Trophoblast cell (in vitro differentiated cells and primary cell): ENCODE measurements around the gene INHA.

Source experiments
- DNase-seq, 2 donors: peaks; one replicate each; pipeline ENCODE4 v3.0.0-alpha.2; 2016
- H2AFZ ChIP-seq: 2 replicates; pipeline ENCODE4 v1.6.1; 2013; ENCODE audit warnings: low read length, moderate library complexity, mild to moderate bottlenecking; ENCODE audit not compliant: insufficient read depth, poor library complexity
- H2AK5ac ChIP-seq: 2 replicates; pipeline ENCODE4 v1.6.1; 2013; ENCODE audit warnings: mild to moderate bottlenecking, low read length
- H2BK120ac ChIP-seq: 2 replicates; pipeline ENCODE4 v1.6.1; 2013; ENCODE audit warnings: low read length, mild to moderate bottlenecking, moderate library complexity; ENCODE audit not compliant: insufficient read depth, poor library complexity
- H2BK12ac ChIP-seq: 2 replicates; pipeline ENCODE4 v1.6.1; 2013; ENCODE audit warnings: mild to moderate bottlenecking, low read length, moderate library complexity
- H2BK5ac ChIP-seq: 2 replicates; pipeline ENCODE4 v1.6.1; 2013; ENCODE audit warnings: low read length, low read depth, moderate library complexity, mild to moderate bottlenecking; ENCODE audit not compliant: poor library complexity
- H3K14ac ChIP-seq: 2 replicates; pipeline ENCODE4 v1.6.1; 2013; ENCODE audit warnings: mild to moderate bottlenecking, low read length
- H3K18ac ChIP-seq: 2 replicates; pipeline ENCODE4 v1.6.1; 2013; ENCODE audit warnings: mild to moderate bottlenecking, low read length
- H3K23ac ChIP-seq: 2 replicates; pipeline ENCODE4 v1.6.1; 2013; ENCODE audit warnings: low read length
- H3K27ac ChIP-seq: 2 replicates; pipeline ENCODE4 v1.5.1; 2013; ENCODE audit warnings: low read depth, mild to moderate bottlenecking, inconsistent platforms, low read length, moderate library complexity
- H3K27me3 ChIP-seq: 2 replicates; pipeline ENCODE4 v1.6.1; 2013; ENCODE audit warnings: inconsistent platforms, mild to moderate bottlenecking, low read length, moderate library complexity; ENCODE audit not compliant: insufficient read depth
- H3K36me3 ChIP-seq, 2 experiments: 1 replicate in 1 of 2; 2 replicates in 1 of 2; pipeline ENCODE4 v1.6.1; 2013; ENCODE audit warnings: low read length in 2 of 2, mild to moderate bottlenecking in 2 of 2, moderate library complexity in 1 of 2; ENCODE audit not compliant: insufficient read depth in 2 of 2, control insufficient read depth in 1 of 2
- H3K4ac ChIP-seq: 2 replicates; pipeline ENCODE4 v1.6.1; 2013; ENCODE audit warnings: low read depth, mild to moderate bottlenecking, low read length, moderate library complexity
- H3K4me1 ChIP-seq, 2 experiments: 1 replicate in 1 of 2; 2 replicates in 1 of 2; pipeline ENCODE4 v1.6.1; 2013; ENCODE audit warnings: low read length in 2 of 2, mild to moderate bottlenecking in 2 of 2, moderate library complexity in 1 of 2; ENCODE audit not compliant: insufficient read depth in 2 of 2, control insufficient read depth in 1 of 2
- H3K4me2 ChIP-seq: 2 replicates; pipeline ENCODE4 v1.6.1; 2013; ENCODE audit warnings: inconsistent platforms, mild to moderate bottlenecking, low read length, moderate library complexity
- H3K4me3 ChIP-seq: 2 replicates; pipeline ENCODE4 v1.5.1; 2013; ENCODE audit warnings: mild to moderate bottlenecking, low read depth, low read length, inconsistent platforms
- H3K79me1 ChIP-seq: one replicate; pipeline ENCODE4 v1.6.1; 2013; ENCODE audit warnings: low read length
- H3K79me2 ChIP-seq: 2 replicates; pipeline ENCODE4 v1.6.1; 2013; ENCODE audit warnings: low read length, mild to moderate bottlenecking; ENCODE audit not compliant: control insufficient read depth, insufficient read depth, poor library complexity
- H3K9ac ChIP-seq: 2 replicates; pipeline ENCODE4 v1.6.1; 2013; ENCODE audit warnings: mild to moderate bottlenecking, low read length
- H3K9me3 ChIP-seq: 2 replicates; pipeline ENCODE4 v1.6.1; 2013; ENCODE audit warnings: low read depth, mild to moderate bottlenecking, control low read depth, inconsistent platforms, low read length; ENCODE audit not compliant: insufficient read depth
- H4K12ac ChIP-seq: 2 replicates; pipeline ENCODE4 v1.6.1; 2013; ENCODE audit warnings: low read depth, mild to moderate bottlenecking, low read length, moderate library complexity
- H4K8ac ChIP-seq: 2 replicates; pipeline ENCODE4 v1.6.1; 2013; ENCODE audit warnings: low read depth, mild to moderate bottlenecking, low read length, moderate library complexity
- H4K91ac ChIP-seq: one replicate; pipeline ENCODE4 v1.6.1; 2013; ENCODE audit warnings: low read depth, mild to moderate bottlenecking, low read length, moderate library complexity
- WGBS: extraction: QIAGEN DNeasy Blood & Tissue Kit; methylation state at CpG from one replicate; pipeline ENCODE4 v1.1.7; 2013; ENCODE audit warnings: missing lambda C conversion rate; ENCODE audit not compliant: insufficient read length, insufficient coverage; ENCODE audit errors: extremely low coverage; 5-methylcytosine and 5-hydroxymethylcytosine counted together

Gene INHA

DNA sequence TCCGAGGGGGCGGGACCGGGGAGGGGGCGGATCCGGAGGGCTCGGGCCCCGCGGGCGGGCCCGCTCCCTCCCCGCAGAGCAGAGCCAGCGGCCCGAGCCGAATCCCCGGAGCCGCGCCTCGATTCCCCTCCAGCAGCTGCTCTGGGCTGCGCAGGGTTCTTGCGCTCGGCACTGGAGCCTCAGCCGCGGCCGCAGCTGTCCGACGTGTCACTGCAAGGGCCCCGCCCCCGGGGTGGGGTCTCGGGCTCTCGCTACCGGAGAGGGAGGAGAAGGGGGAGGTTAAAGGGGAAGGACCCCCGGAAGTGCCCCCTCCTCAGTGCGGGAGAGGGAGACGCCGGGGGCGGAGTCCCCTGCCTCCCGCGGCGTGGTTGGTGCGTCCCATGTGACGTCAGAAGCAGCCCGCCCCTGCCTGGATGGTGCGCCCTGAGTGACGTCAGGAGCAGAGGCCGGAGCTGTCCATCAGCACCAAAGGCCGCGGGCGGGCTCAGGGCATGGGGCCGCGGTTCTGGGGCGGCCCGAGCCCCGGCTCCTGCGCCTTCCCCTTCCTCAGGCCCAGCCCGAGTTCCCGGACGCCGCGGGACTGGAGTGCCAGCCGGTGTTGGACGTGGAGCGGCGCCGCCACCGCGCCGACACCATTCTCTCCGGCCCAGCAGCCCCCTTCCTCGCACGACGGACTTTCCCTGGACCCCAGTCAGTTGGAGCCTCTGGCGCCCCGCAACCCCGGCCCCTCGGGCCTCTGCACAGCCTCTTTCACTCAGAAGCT is 28.3 kb upstream of the INHA start, which contains the start of the genes CHPF and TMEM198:
TSS of gene CHPF (minus strand) at position 214 of the 763 bp plus-strand sequence. CDS start 271 bp downstream, outside the sequence.
TSS of gene TMEM198 (plus strand) at position 433 of the 763 bp plus-strand sequence. CDS start 700 bp downstream, outside the sequence.
- Histone ChIP-seq H2BK120ac (peak within 1 kb of the TSS; percentile 29), H4K12ac (peak within 1 kb of the TSS; percentile 71)
- WGBS = no CpG with 5 or more reads among the region's 75 CpGs

DNA sequence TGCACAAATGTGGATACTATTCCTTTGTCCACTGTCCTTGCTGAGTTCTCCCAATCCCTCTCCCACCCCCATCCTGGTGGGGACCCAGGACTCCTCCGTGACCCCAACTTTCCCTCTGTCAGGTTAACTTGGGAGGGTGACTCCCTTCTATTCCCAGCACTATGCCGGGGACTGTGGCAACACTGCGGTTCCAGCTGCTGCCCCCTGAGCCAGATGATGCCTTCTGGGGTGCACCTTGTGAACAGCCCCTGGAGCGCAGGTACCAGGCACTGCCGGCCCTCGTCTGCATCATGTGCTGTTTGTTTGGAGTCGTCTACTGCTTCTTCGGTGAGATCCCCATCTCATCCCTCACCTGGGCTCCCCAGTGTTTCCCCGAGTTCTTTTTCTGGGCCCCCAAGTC is 27.5 kb upstream of the INHA start:
- Histone ChIP-seq H2BK5ac (no peak overlapping the region), H3K4ac (no peak overlapping the region), H3K9ac (no peak overlapping the region), H3K4me1 (peaks cover 4 to 16% of the 10 kb centered on the region in 2 experiments), H2BK120ac (no peak overlapping the region), H4K12ac (no peak overlapping the region), H3K14ac (no peak overlapping the region), H3K36me3 (peaks cover 19 to 20% of the 10 kb centered on the region in 2 experiments), H3K18ac (no peak overlapping the region), H3K27me3 (no peaks in the 10 kb centered on the region), H3K23ac (no peak overlapping the region), H3K27ac (no peak overlapping the region), H2BK12ac (no peak overlapping the region), H4K8ac (no peak overlapping the region), H4K91ac (no peak overlapping the region), H2AFZ (no peak overlapping the region), H3K79me1 (peaks cover 7% of the 10 kb centered on the region), H3K4me3 (no peak overlapping the region), H3K79me2 (peaks cover 8% of the 10 kb centered on the region), H3K9me3 (no peaks in the 10 kb centered on the region), H3K4me2 (peak overlapping the region; percentile 96), H2AK5ac (no peak overlapping the region)
- no peak for DNase-seq
- no CpG with 5 or more reads among the region's 9 CpGs for WGBS

More for the DNA sequence above, 28.3 kb upstream of the INHA start, which contains the start of the genes CHPF and TMEM198:
- peaks cover 7% of the 10 kb centered on the region for H3K79me1 ChIP-seq
- no peaks in the 10 kb centered on the region for H3K9me3 ChIP-seq
- peaks cover 4 to 16% of the 10 kb centered on the region in 2 experiments for H3K4me1 ChIP-seq
- H4K91ac ChIP-seq = peak within 1 kb of the TSS; percentile 84
- no peak within 1 kb of the TSS for H3K23ac ChIP-seq
- peaks cover 27 to 28% of the 10 kb centered on the region in 2 experiments for H3K36me3 ChIP-seq
- peaks cover 8% of the 10 kb centered on the region for H3K79me2 ChIP-seq
- peak within 1 kb of the TSS; percentile 88 for H3K9ac ChIP-seq
- peak within 1 kb of the TSS; percentile 96 for H3K4me2 ChIP-seq
- no peaks in the 10 kb centered on the region for H3K27me3 ChIP-seq
- peak within 1 kb of the TSS; percentile 82 for H2BK5ac ChIP-seq
- peak within 1 kb of the TSS; percentile 85 for H3K27ac ChIP-seq
- peak within 1 kb of the TSS; percentile 59 for H2AFZ ChIP-seq
- peak within 1 kb of the TSS; percentile 82 for H4K8ac ChIP-seq
- H2BK12ac ChIP-seq = peak within 1 kb of the TSS; percentile 41
- H3K18ac ChIP-seq = peak within 1 kb of the TSS; percentile 81
- DNase-seq = peak; percentile 95 to 97
- peak within 1 kb of the TSS; percentile 88 for H3K14ac ChIP-seq
- peak within 1 kb of the TSS; percentile 53 for H3K4ac ChIP-seq
- peak within 1 kb of the TSS; percentile 92 for H3K4me3 ChIP-seq
- H2AK5ac ChIP-seq = no peak within 1 kb of the TSS

GRCh38 chr2:219545295-219545942 is 26.7 kb upstream of the INHA start:
- no peak for DNase-seq
- WGBS = no CpG with 5 or more reads among the region's 3 CpGs

DNA sequence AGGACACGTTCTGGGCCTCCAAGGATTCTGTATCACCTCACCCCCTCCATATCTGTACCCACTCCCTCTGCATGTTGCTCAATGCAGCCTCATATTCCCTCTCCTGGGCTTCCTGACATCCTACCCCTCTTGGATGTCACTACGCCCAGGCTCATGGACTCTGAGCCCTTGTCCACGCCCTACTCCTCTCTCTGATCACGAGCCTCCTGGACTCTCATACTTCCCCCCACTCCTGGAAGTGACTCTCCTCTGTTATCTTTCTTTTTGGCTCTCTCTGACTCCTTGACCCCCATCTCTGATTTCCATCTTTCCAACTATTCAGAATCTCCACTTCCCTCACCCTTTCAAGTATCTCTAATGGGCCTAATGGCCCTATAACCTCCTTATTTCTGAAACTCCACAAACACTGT is 26.2 kb upstream of the INHA start:
- Histone ChIP-seq H3K79me2 (peaks cover 8% of the 10 kb centered on the region), H3K27me3 (no peaks in the 10 kb centered on the region), H3K4me3 (no peak overlapping the region), H2AK5ac (no peak overlapping the region), H3K36me3 (peaks cover 6% of the 10 kb centered on the region in 2 experiments), H3K27ac (no peak overlapping the region), H2AFZ (no peak overlapping the region), H4K8ac (no peak overlapping the region), H3K14ac (no peak overlapping the region), H3K9me3 (no peaks in the 10 kb centered on the region), H2BK5ac (no peak overlapping the region), H3K4me2 (no peak overlapping the region), H3K18ac (no peak overlapping the region), H4K91ac (no peak overlapping the region), H3K9ac (no peak overlapping the region), H3K4me1 (peaks cover 4 to 16% of the 10 kb centered on the region in 2 experiments), H2BK12ac (no peak overlapping the region), H3K79me1 (peaks cover 7% of the 10 kb centered on the region), H2BK120ac (no peak overlapping the region), H3K4ac (no peak overlapping the region), H3K23ac (no peak overlapping the region), H4K12ac (no peak overlapping the region)
- WGBS = no CpG with 5 or more reads among the region's 4 CpGs
- no peak for DNase-seq

More at GRCh38 chr2:219545295-219545942, 26.7 kb upstream of the INHA start:
- Histone ChIP-seq H3K23ac (no peak overlapping the region), H2BK5ac (no peak overlapping the region), H4K91ac (no peak overlapping the region), H3K4me2 (no peak overlapping the region), H3K36me3 (peaks cover 11% of the 10 kb centered on the region in 2 experiments), H3K18ac (no peak overlapping the region), H3K9me3 (no peaks in the 10 kb centered on the region), H3K9ac (no peak overlapping the region), H2BK120ac (no peak overlapping the region), H3K4me3 (no peak overlapping the region), H2AFZ (no peak overlapping the region), H4K8ac (no peak overlapping the region), H3K27me3 (no peaks in the 10 kb centered on the region), H2AK5ac (no peak overlapping the region), H3K79me1 (peaks cover 7% of the 10 kb centered on the region), H3K4ac (no peak overlapping the region), H3K4me1 (peaks cover 4 to 16% of the 10 kb centered on the region in 2 experiments), H3K79me2 (peaks cover 8% of the 10 kb centered on the region), H4K12ac (no peak overlapping the region), H3K14ac (no peak overlapping the region), H3K27ac (no peak overlapping the region), H2BK12ac (no peak overlapping the region)
